ENCODE measurements around the gene BDH1.

DNA sequence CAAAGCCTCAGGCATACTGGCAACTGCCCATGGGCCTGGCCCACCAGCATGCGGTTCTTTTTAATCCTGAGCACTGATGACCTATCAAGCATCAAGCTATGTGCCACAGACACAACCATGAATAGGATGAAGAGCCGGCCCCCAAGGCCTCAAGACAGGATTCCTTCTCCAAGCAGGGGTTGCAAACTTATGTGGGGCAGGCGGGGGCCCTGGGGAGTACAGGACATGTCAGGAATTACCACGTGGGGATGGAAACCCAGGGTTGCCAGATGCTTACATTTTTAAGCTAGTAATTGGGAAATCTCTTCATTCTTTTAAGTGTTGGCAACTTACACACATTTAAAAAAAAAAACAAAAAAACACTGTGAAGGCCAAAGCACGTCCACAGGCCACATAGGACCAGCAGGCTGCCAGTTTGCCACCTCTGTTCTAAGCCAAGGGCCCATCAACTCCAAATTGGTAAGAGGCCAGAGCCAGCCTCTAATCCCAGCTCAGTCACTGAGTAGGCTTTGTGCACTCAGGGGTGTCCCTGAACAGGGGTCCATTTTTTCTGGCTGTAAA is 32.8 kb downstream of the BDH1 start:
- TF ChIP-seq, protein P1, sequence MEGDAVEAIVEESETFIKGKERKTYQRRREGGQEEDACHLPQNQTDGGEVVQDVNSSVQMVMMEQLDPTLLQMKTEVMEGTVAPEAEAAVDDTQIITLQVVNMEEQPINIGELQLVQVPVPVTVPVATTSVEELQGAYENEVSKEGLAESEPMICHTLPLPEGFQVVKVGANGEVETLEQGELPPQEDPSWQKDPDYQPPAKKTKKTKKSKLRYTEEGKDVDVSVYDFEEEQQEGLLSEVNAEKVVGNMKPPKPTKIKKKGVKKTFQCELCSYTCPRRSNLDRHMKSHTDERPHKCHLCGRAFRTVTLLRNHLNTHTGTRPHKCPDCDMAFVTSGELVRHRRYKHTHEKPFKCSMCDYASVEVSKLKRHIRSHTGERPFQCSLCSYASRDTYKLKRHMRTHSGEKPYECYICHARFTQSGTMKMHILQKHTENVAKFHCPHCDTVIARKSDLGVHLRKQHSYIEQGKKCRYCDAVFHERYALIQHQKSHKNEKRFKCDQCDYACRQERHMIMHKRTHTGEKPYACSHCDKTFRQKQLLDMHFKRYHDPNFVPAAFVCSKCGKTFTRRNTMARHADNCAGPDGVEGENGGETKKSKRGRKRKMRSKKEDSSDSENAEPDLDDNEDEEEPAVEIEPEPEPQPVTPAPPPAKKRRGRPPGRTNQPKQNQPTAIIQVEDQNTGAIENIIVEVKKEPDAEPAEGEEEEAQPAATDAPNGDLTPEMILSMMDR (IDR thresholded peaks at IDR 0.05; ENCODE audit: low read length) = no peak
- TF ChIP-seq EZH2 (optimal IDR thresholded peaks at IDR 0.05; ENCODE audit: low read depth, low read length) = no peak
- TF ChIP-seq EZH2phosphoT487 (IDR thresholded peaks at IDR 0.05; ENCODE audit: low read length) = no peak

Data from MM.1S (cell line).